Esophagus squamous epithelium (tissue), 4 donors: Measurements from ENCODE around the gene ERG28.

ENCODE experiments used
- CTCF ChIP-seq, 6 experiments: fragments of 450-650 bp in 4 of 6; fragments of 200-600 bp in 2 of 6; sonication (generic) in 2 of 6; IDR thresholded peaks; one replicate each; pipeline ENCODE4 v1.5.1; 2016 to 2019; ENCODE audit warnings: antibody characterized with exemption in 6 of 6, mild to moderate bottlenecking in 4 of 6, moderate library complexity in 4 of 6
- POLR2A ChIP-seq, 4 donors: fragments of 450-650 bp; IDR thresholded peaks; one replicate each; pipeline ENCODE4 v1.6.1; 2017; ENCODE audit warnings: antibody characterized with exemption in 4 of 4, mild to moderate bottlenecking in 4 of 4, moderate library complexity in 3 of 4

- TF ChIP-seq POLR2A (IDR thresholded peaks at IDR 0.05), result no peak
- TF ChIP-seq CTCF (IDR thresholded peaks at IDR 0.05), result no peak
These were observed 34.3 kb downstream of the ERG28 start for GRCh38 chr14:75626396-75626795.
